ENCODE measurements around the gene ATAD2B. TPM values are rescaled to one million over a fixed set of nuclear protein-coding genes. Genes with fewer than 3 reads are reported as not detected.
"Not testable (repeated sequence)": the region's sequence is repeated elsewhere in the genome, so short reads cannot be mapped to it uniquely, and the experiment has no call there.

Gene ATAD2B
- total and polyA plus RNA-seq, 2 donors = 5.1 to 75.6 TPM

- WGBS = 65% methylated on average over 2 of the region's 2 CpGs
- DNase-seq (ENCODE audit: extremely low spot score) = no peak
- Histone ChIP-seq H3K27ac (ENCODE audit: low read depth) (no peak overlapping the region), H3K4me1 (ENCODE audit: insufficient read depth) (no peaks in the 10 kb centered on the region), H3K4me3 (ENCODE audit: low read depth, low read length) (no peak overlapping the region), H3K36me3 (ENCODE audit: insufficient read depth) (peaks cover 5% of the 10 kb centered on the region)
These were observed 144.8 kb downstream of the ATAD2B start for GRCh38 chr2:23782126-23782525.

- not testable (repeated sequence) for H3K4me3 ChIP-seq (ENCODE audit: low read depth, low read length); H3K27ac ChIP-seq (ENCODE audit: low read depth); H3K4me1 ChIP-seq (ENCODE audit: insufficient read depth); DNase-seq (ENCODE audit: extremely low spot score); H3K36me3 ChIP-seq (ENCODE audit: insufficient read depth)
- 96% methylated on average over 10 of the region's 10 CpGs for WGBS
These were observed 146.5 kb downstream of the ATAD2B start for GRCh38 chr2:23780465-23780864.

- Histone ChIP-seq H3K4me3 (ENCODE audit: low read depth, low read length) (no peak overlapping the region), H3K27ac (ENCODE audit: low read depth) (no peak overlapping the region), H3K36me3 (ENCODE audit: insufficient read depth) (peaks cover 2% of the 10 kb centered on the region), H3K4me1 (ENCODE audit: insufficient read depth) (no peaks in the 10 kb centered on the region)
- 74% methylated on average over 2 of the region's 2 CpGs for WGBS
- DNase-seq (ENCODE audit: extremely low spot score) = no peak
These were observed 149.1 kb downstream of the ATAD2B start for GRCh38 chr2:23777826-23778225.

- no peaks in the 10 kb centered on the region for H3K36me3 ChIP-seq (ENCODE audit: insufficient read depth)
- H3K27ac ChIP-seq (ENCODE audit: low read depth) = no peak overlapping the region
- H3K4me3 ChIP-seq (ENCODE audit: low read depth, low read length) = no peak overlapping the region
- DNase-seq (ENCODE audit: extremely low spot score) = no peak
- no peaks in the 10 kb centered on the region for H3K4me1 ChIP-seq (ENCODE audit: insufficient read depth)
- 97% methylated on average over 6 of the region's 6 CpGs for WGBS
These were observed 150.9 kb downstream of the ATAD2B start for GRCh38 chr2:23776021-23776420.

GRCh38 chr2:23772684-23773083 is 154.2 kb downstream of the ATAD2B start:
- 99% methylated on average over 7 of the region's 7 CpGs for WGBS
- no peaks in the 10 kb centered on the region for H3K4me1 ChIP-seq (ENCODE audit: insufficient read depth)
- H3K4me3 ChIP-seq (ENCODE audit: low read depth, low read length) = no peak overlapping the region
- no peak overlapping the region for H3K27ac ChIP-seq (ENCODE audit: low read depth)
- DNase-seq (ENCODE audit: extremely low spot score) = no peak
- no peaks in the 10 kb centered on the region for H3K36me3 ChIP-seq (ENCODE audit: insufficient read depth)

GRCh38 chr2:23772056-23772455 is 154.9 kb downstream of the ATAD2B start:
- Histone ChIP-seq H3K4me3 (ENCODE audit: low read depth, low read length) (no peak overlapping the region), H3K27ac (ENCODE audit: low read depth) (no peak overlapping the region), H3K36me3 (ENCODE audit: insufficient read depth) (no peaks in the 10 kb centered on the region), H3K4me1 (ENCODE audit: insufficient read depth) (no peaks in the 10 kb centered on the region)
- DNase-seq (ENCODE audit: extremely low spot score) = no peak
- 95% methylated on average over 1 of the region's 1 CpG for WGBS

- no peak for DNase-seq (ENCODE audit: extremely low spot score)
- 95% methylated on average over 5 of the region's 5 CpGs for WGBS
- Histone ChIP-seq H3K4me1 (ENCODE audit: insufficient read depth) (no peaks in the 10 kb centered on the region), H3K27ac (ENCODE audit: low read depth) (no peak overlapping the region), H3K4me3 (ENCODE audit: low read depth, low read length) (no peak overlapping the region), H3K36me3 (ENCODE audit: insufficient read depth) (no peaks in the 10 kb centered on the region)
These were observed 157.6 kb downstream of the ATAD2B start for GRCh38 chr2:23769364-23769763.

GRCh38 chr2:23767876-23768621 is 158.9 kb downstream of the ATAD2B start:
- Histone ChIP-seq H3K36me3 (ENCODE audit: insufficient read depth) (peaks cover 1% of the 10 kb centered on the region), H3K4me3 (ENCODE audit: low read depth, low read length) (no peak overlapping the region), H3K4me1 (ENCODE audit: insufficient read depth) (no peaks in the 10 kb centered on the region), H3K27ac (ENCODE audit: low read depth) (no peak overlapping the region)
- WGBS = 97% methylated on average over 5 of the region's 5 CpGs
- no peak for DNase-seq (ENCODE audit: extremely low spot score)

- Histone ChIP-seq H3K36me3 (ENCODE audit: insufficient read depth) (peaks cover 1% of the 10 kb centered on the region), H3K27ac (ENCODE audit: low read depth) (no peak overlapping the region), H3K4me3 (ENCODE audit: low read depth, low read length) (no peak overlapping the region), H3K4me1 (ENCODE audit: insufficient read depth) (no peaks in the 10 kb centered on the region)
- 40% methylated on average over 3 of the region's 3 CpGs for WGBS
- DNase-seq (ENCODE audit: extremely low spot score) = no peak
These were observed 164.8 kb downstream of the ATAD2B start for GRCh38 chr2:23762141-23762540.

- H3K4me1 ChIP-seq (ENCODE audit: insufficient read depth) = no peaks in the 10 kb centered on the region
- WGBS = 41% methylated on average over 1 of the region's 1 CpG
- no peak overlapping the region for H3K27ac ChIP-seq (ENCODE audit: low read depth)
- DNase-seq (ENCODE audit: extremely low spot score) = no peak
- no peak overlapping the region for H3K4me3 ChIP-seq (ENCODE audit: low read depth, low read length)
- peaks cover 1% of the 10 kb centered on the region for H3K36me3 ChIP-seq (ENCODE audit: insufficient read depth)
These were observed 165.3 kb downstream of the ATAD2B start for GRCh38 chr2:23761638-23762037.

- Histone ChIP-seq H3K36me3 (ENCODE audit: insufficient read depth) (peaks cover 1% of the 10 kb centered on the region), H3K4me1 (ENCODE audit: insufficient read depth) (no peaks in the 10 kb centered on the region), H3K4me3 (ENCODE audit: low read depth, low read length) (no peak overlapping the region), H3K27ac (ENCODE audit: low read depth) (no peak overlapping the region)
- no peak for DNase-seq (ENCODE audit: extremely low spot score)
- WGBS = 34% methylated on average over 4 of the region's 4 CpGs
These were observed 166.2 kb downstream of the ATAD2B start for GRCh38 chr2:23760736-23761135.

- Histone ChIP-seq H3K4me1 (ENCODE audit: insufficient read depth) (no peaks in the 10 kb centered on the region), H3K36me3 (ENCODE audit: insufficient read depth) (no peaks in the 10 kb centered on the region), H3K4me3 (ENCODE audit: low read depth, low read length) (no peak overlapping the region), H3K27ac (ENCODE audit: low read depth) (no peak overlapping the region)
- 78% methylated on average over 6 of the region's 6 CpGs for WGBS
- no peak for DNase-seq (ENCODE audit: extremely low spot score)
These were observed 169.1 kb downstream of the ATAD2B start for GRCh38 chr2:23757686-23758433.

GRCh38 chr2:23756593-23757292 is 170.2 kb downstream of the ATAD2B start:
- Histone ChIP-seq H3K36me3 (ENCODE audit: insufficient read depth) (peaks cover 3% of the 10 kb centered on the region), H3K4me1 (ENCODE audit: insufficient read depth) (no peaks in the 10 kb centered on the region), H3K27ac (ENCODE audit: low read depth) (no peak overlapping the region), H3K4me3 (ENCODE audit: low read depth, low read length) (no peak overlapping the region)
- DNase-seq (ENCODE audit: extremely low spot score) = no peak
- WGBS = 94% methylated on average over 7 of the region's 7 CpGs

GRCh38 chr2:23754970-23755369 is 172.0 kb downstream of the ATAD2B start:
- DNase-seq (ENCODE audit: extremely low spot score) = no peak
- Histone ChIP-seq H3K36me3 (ENCODE audit: insufficient read depth) (peaks cover 5% of the 10 kb centered on the region), H3K27ac (ENCODE audit: low read depth) (no peak overlapping the region), H3K4me1 (ENCODE audit: insufficient read depth) (no peaks in the 10 kb centered on the region), H3K4me3 (ENCODE audit: low read depth, low read length) (no peak overlapping the region)

Data from urinary bladder (tissue), 4 donors.